Memory B cell (primary cell): ENCODE results near the gene USF2.

Source experiments
- ATAC-seq: fragments of 150-1000 bp; cut with Tn5 transposase; 2 replicates; pipeline ENCODE4 v1.10.0; 2021; ENCODE audit warnings: low read depth, mild to moderate bottlenecking, moderate library complexity
- DNase-seq, 2 donors: peaks; one replicate each; pipeline ENCODE4 v3.0.0; 2022; ENCODE audit warnings: low spot score in 2 of 2
- H3K27ac Mint-ChIP-seq: one replicate; pipeline ENCODE4 v1.8.0; 2022; ENCODE audit warnings: mild to moderate bottlenecking, moderate library complexity, mixed read lengths
- H3K27me3 Mint-ChIP-seq: one replicate; pipeline ENCODE4 v1.8.0; 2022; ENCODE audit warnings: mixed read lengths
- H3K36me3 Mint-ChIP-seq: one replicate; pipeline ENCODE4 v1.8.0; 2022; ENCODE audit warnings: mild to moderate bottlenecking, mixed read lengths
- H3K4me1 Mint-ChIP-seq: one replicate; pipeline ENCODE4 v1.8.0; 2022; ENCODE audit warnings: mixed read lengths
- H3K4me3 Mint-ChIP-seq: one replicate; pipeline ENCODE4 v1.8.0; 2022; ENCODE audit warnings: mild to moderate bottlenecking, moderate library complexity, mixed read lengths
- H3K9me3 Mint-ChIP-seq: one replicate; pipeline ENCODE4 v1.8.0; 2022; ENCODE audit warnings: mixed read lengths

The USF2 gene

GRCh38 chr19:35302446-35302845 lies 33.7 kb downstream of the USF2 start:
- Mint-ChIP-seq H3K4me3 (no peak overlapping the region), H3K9me3 (no peaks in the 10 kb centered on the region), H3K27me3 (no peaks in the 10 kb centered on the region), H3K27ac (no peak overlapping the region), H3K4me1 (peaks cover 7% of the 10 kb centered on the region), H3K36me3 (no peaks in the 10 kb centered on the region)
- no peak for DNase-seq
- no peak for ATAC-seq

- no peak overlapping the region for H3K4me3 Mint-ChIP-seq
- ATAC-seq, result no peak
- no peaks in the 10 kb centered on the region for H3K36me3 Mint-ChIP-seq
- H3K4me1 Mint-ChIP-seq, result peaks cover 14% of the 10 kb centered on the region
- no peak for DNase-seq
- H3K9me3 Mint-ChIP-seq, result no peaks in the 10 kb centered on the region
- H3K27ac Mint-ChIP-seq, result no peak overlapping the region
- no peaks in the 10 kb centered on the region for H3K27me3 Mint-ChIP-seq
These were observed 34.7 kb downstream of the USF2 start for GRCh38 chr19:35303357-35303915.

- peaks cover 16% of the 10 kb centered on the region for H3K4me1 Mint-ChIP-seq
- no peaks in the 10 kb centered on the region for H3K36me3 Mint-ChIP-seq
- no peak for ATAC-seq
These were observed 35.3 kb downstream of the USF2 start for GRCh38 chr19:35304036-35304435.

GRCh38 chr19:35305181-35305580 lies 36.4 kb downstream of the USF2 start:
- no peak overlapping the region for H3K4me3 Mint-ChIP-seq
- ATAC-seq (no peak), DNase-seq (no peak)
- H3K4me1 Mint-ChIP-seq, result peaks cover 17% of the 10 kb centered on the region
- no peaks in the 10 kb centered on the region for H3K36me3 Mint-ChIP-seq
- H3K27ac Mint-ChIP-seq, result no peak overlapping the region
- no peaks in the 10 kb centered on the region for H3K27me3 Mint-ChIP-seq
- no peaks in the 10 kb centered on the region for H3K9me3 Mint-ChIP-seq

More at GRCh38 chr19:35304036-35304435, 35.3 kb downstream of the USF2 start:
- H3K27ac Mint-ChIP-seq, result no peak overlapping the region
- no peak for DNase-seq
- H3K9me3 Mint-ChIP-seq, result no peaks in the 10 kb centered on the region
- H3K27me3 Mint-ChIP-seq, result no peaks in the 10 kb centered on the region
- no peak overlapping the region for H3K4me3 Mint-ChIP-seq

GRCh38 chr19:35306473-35307246 lies 37.9 kb downstream of the USF2 start:
- Mint-ChIP-seq H3K4me3 (no peak overlapping the region), H3K27me3 (no peaks in the 10 kb centered on the region), H3K4me1 (peaks cover 17% of the 10 kb centered on the region), H3K9me3 (no peaks in the 10 kb centered on the region), H3K27ac (no peak overlapping the region), H3K36me3 (no peaks in the 10 kb centered on the region)
- peak; percentile 74 for ATAC-seq
- DNase-seq, result no peak

- DNase-seq, result no peak
- H3K36me3 Mint-ChIP-seq, result no peaks in the 10 kb centered on the region
- no peaks in the 10 kb centered on the region for H3K27me3 Mint-ChIP-seq
- peaks cover 17% of the 10 kb centered on the region for H3K4me1 Mint-ChIP-seq
- no peak for ATAC-seq
- no peaks in the 10 kb centered on the region for H3K9me3 Mint-ChIP-seq
- no peak overlapping the region for H3K27ac Mint-ChIP-seq
- H3K4me3 Mint-ChIP-seq, result no peak overlapping the region
These were observed 39.2 kb downstream of the USF2 start for GRCh38 chr19:35307931-35308330.

GRCh38 chr19:35308910-35309309 lies 40.1 kb downstream of the USF2 start:
- Mint-ChIP-seq H3K9me3 (no peaks in the 10 kb centered on the region), H3K4me1 (peaks cover 18% of the 10 kb centered on the region), H3K36me3 (no peaks in the 10 kb centered on the region), H3K4me3 (no peak overlapping the region), H3K27ac (no peak overlapping the region), H3K27me3 (no peaks in the 10 kb centered on the region)
- ATAC-seq (no peak), DNase-seq (no peak)

GRCh38 chr19:35309481-35310279 lies 40.9 kb downstream of the USF2 start:
- Mint-ChIP-seq H3K4me1 (peaks cover 19% of the 10 kb centered on the region), H3K27me3 (no peaks in the 10 kb centered on the region), H3K27ac (no peak overlapping the region), H3K4me3 (no peak overlapping the region), H3K9me3 (no peaks in the 10 kb centered on the region), H3K36me3 (no peaks in the 10 kb centered on the region)
- DNase-seq (no peak), ATAC-seq (no peak)

GRCh38 chr19:35310331-35310730 lies 41.6 kb downstream of the USF2 start:
- Mint-ChIP-seq H3K4me3 (no peak overlapping the region), H3K36me3 (no peaks in the 10 kb centered on the region), H3K27me3 (no peaks in the 10 kb centered on the region), H3K27ac (no peak overlapping the region), H3K9me3 (no peaks in the 10 kb centered on the region), H3K4me1 (peaks cover 19% of the 10 kb centered on the region)
- ATAC-seq (no peak), DNase-seq (no peak)

GRCh38 chr19:35310811-35311465 lies 42.2 kb downstream of the USF2 start:
- no peak for ATAC-seq
- DNase-seq, result no peak
- Mint-ChIP-seq H3K4me1 (peaks cover 21% of the 10 kb centered on the region), H3K36me3 (no peaks in the 10 kb centered on the region), H3K27ac (no peak overlapping the region), H3K27me3 (no peaks in the 10 kb centered on the region), H3K9me3 (no peaks in the 10 kb centered on the region), H3K4me3 (no peak overlapping the region)

- no peak overlapping the region for H3K27ac Mint-ChIP-seq
- no peaks in the 10 kb centered on the region for H3K27me3 Mint-ChIP-seq
- ATAC-seq (no peak), DNase-seq (no peak)
- H3K4me1 Mint-ChIP-seq, result peaks cover 21% of the 10 kb centered on the region
- H3K4me3 Mint-ChIP-seq, result no peak overlapping the region
- H3K36me3 Mint-ChIP-seq, result no peaks in the 10 kb centered on the region
- H3K9me3 Mint-ChIP-seq, result no peaks in the 10 kb centered on the region
These were observed 43.3 kb downstream of the USF2 start for GRCh38 chr19:35311901-35312665.

- ATAC-seq (no peak), DNase-seq (no peak)
- Mint-ChIP-seq H3K36me3 (no peaks in the 10 kb centered on the region), H3K4me3 (no peak overlapping the region), H3K27me3 (no peaks in the 10 kb centered on the region), H3K27ac (no peak overlapping the region), H3K4me1 (peaks cover 24% of the 10 kb centered on the region), H3K9me3 (no peaks in the 10 kb centered on the region)
These were observed 44.8 kb downstream of the USF2 start for GRCh38 chr19:35313587-35313986.

- ATAC-seq, result no peak
- no peaks in the 10 kb centered on the region for H3K27me3 Mint-ChIP-seq
- H3K36me3 Mint-ChIP-seq, result no peaks in the 10 kb centered on the region
- H3K9me3 Mint-ChIP-seq, result no peaks in the 10 kb centered on the region
- H3K4me3 Mint-ChIP-seq, result no peak overlapping the region
- H3K4me1 Mint-ChIP-seq, result peaks cover 27% of the 10 kb centered on the region
- no peak overlapping the region for H3K27ac Mint-ChIP-seq
- no peak for DNase-seq
These were observed 45.3 kb downstream of the USF2 start for GRCh38 chr19:35314031-35314430.
